Parathyroid adenoma (tissue), 2 donors: ENCODE results near the gene PPARA.
"Not testable (repeated sequence)": the region's sequence is repeated elsewhere in the genome, so short reads cannot be mapped to it uniquely, and the experiment has no call there.

Source experiments
- H2AFZ ChIP-seq: fragments of 300-600 bp; sonication (generic); one replicate; pipeline ENCODE4 v1.7.0; 2017; ENCODE audit warnings: antibody characterized with exemption, mild to moderate bottlenecking
- H3K27ac ChIP-seq: fragments of 300-600 bp; sonication (generic); one replicate; pipeline ENCODE4 v1.7.0; 2017
- H3K27me3 ChIP-seq: fragments of 300-600 bp; sonication (generic); one replicate; pipeline ENCODE4 v1.7.0; 2017; ENCODE audit warnings: low read length; ENCODE audit not compliant: control insufficient read depth, insufficient read depth
- H3K36me3 ChIP-seq: fragments of 300-600 bp; sonication (generic); one replicate; pipeline ENCODE4 v1.7.0; 2017; ENCODE audit warnings: low read length; ENCODE audit not compliant: control insufficient read depth, insufficient read depth
- H3K4me1 ChIP-seq: fragments of 300-600 bp; sonication (generic); one replicate; pipeline ENCODE4 v1.7.0; 2017; ENCODE audit warnings: control low read depth
- H3K4me2 ChIP-seq: fragments of 300-600 bp; sonication (generic); one replicate; pipeline ENCODE4 v1.7.0; 2017; ENCODE audit warnings: low read length
- H3K4me3 ChIP-seq: fragments of 300-600 bp; sonication (generic); one replicate; pipeline ENCODE4 v1.7.0; 2017; ENCODE audit warnings: low read depth, low read length
- H3K79me2 ChIP-seq: fragments of 300-600 bp; sonication (generic); one replicate; pipeline ENCODE4 v1.7.0; 2017; ENCODE audit warnings: control low read depth
- H3K9ac ChIP-seq: fragments of 300-600 bp; sonication (generic); one replicate; pipeline ENCODE4 v1.7.0; 2017; ENCODE audit warnings: mild to moderate bottlenecking
- H3K9me3 ChIP-seq: fragments of 300-600 bp; sonication (generic); one replicate; pipeline ENCODE4 v1.7.0; 2017; ENCODE audit warnings: low read length; ENCODE audit not compliant: control insufficient read depth
- CTCF ChIP-seq: fragments of 300-600 bp; sonication (generic); IDR thresholded peaks from one replicate; pipeline ENCODE4 v1.7.0; 2017; ENCODE audit warnings: antibody characterized with exemption, mild to moderate bottlenecking
- donor health status: primary hyperparathyroidism.

Gene PPARA

GRCh38 chr22:46129390-46130041 is 20.8 kb upstream of the PPARA start:
- H3K9ac ChIP-seq, result no peak overlapping the region
- no peaks in the 10 kb centered on the region for H3K9me3 ChIP-seq
- H3K4me2 ChIP-seq, result no peak overlapping the region
- no peaks in the 10 kb centered on the region for H3K36me3 ChIP-seq
- H3K27ac ChIP-seq, result no peak overlapping the region
- H3K4me3 ChIP-seq, result no peak overlapping the region
- no peaks in the 10 kb centered on the region for H3K79me2 ChIP-seq
- TF ChIP-seq CTCF, result no peak
- H3K27me3 ChIP-seq, result no peaks in the 10 kb centered on the region
- H2AFZ ChIP-seq, result no peak overlapping the region
- H3K4me1 ChIP-seq, result no peaks in the 10 kb centered on the region

DNA sequence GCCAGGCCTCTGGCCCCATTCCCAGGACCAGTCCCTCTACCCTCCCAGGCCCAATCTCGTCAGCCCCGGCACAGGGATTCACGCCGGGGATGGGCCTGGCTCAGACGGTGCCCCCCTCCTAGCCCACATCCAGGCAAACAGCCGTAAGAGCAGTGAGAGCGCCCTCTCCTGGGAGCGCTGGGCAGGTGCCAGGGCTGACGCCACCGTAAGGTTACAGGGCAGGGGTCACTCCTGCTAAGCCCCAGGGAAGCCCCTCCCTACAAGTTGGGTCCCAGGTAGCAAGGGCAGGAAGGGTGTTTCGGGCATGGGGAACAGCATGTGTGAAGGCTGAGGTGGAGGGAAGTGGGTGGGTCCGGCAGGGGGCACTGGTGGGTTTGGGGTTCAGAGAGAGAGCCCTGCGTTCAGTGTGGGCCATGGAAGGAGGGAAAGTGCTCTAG is 19.2 kb upstream of the PPARA start:
- Histone ChIP-seq H3K27me3 (no peaks in the 10 kb centered on the region), H3K4me1 (no peaks in the 10 kb centered on the region), H3K79me2 (no peaks in the 10 kb centered on the region), H2AFZ (no peak overlapping the region), H3K4me2 (no peak overlapping the region), H3K27ac (no peak overlapping the region), H3K4me3 (no peak overlapping the region), H3K9ac (no peak overlapping the region), H3K36me3 (no peaks in the 10 kb centered on the region), H3K9me3 (no peaks in the 10 kb centered on the region)
- no peak for TF ChIP-seq CTCF

GRCh38 chr22:46132193-46132829 is 18.0 kb upstream of the PPARA start:
- H3K4me2 ChIP-seq, H3K4me3 ChIP-seq, H3K36me3 ChIP-seq, H3K79me2 ChIP-seq, H3K9me3 ChIP-seq, H2AFZ ChIP-seq, H3K27ac ChIP-seq, H3K9ac ChIP-seq, H3K4me1 ChIP-seq, H3K27me3 ChIP-seq: not testable (repeated sequence)

DNA sequence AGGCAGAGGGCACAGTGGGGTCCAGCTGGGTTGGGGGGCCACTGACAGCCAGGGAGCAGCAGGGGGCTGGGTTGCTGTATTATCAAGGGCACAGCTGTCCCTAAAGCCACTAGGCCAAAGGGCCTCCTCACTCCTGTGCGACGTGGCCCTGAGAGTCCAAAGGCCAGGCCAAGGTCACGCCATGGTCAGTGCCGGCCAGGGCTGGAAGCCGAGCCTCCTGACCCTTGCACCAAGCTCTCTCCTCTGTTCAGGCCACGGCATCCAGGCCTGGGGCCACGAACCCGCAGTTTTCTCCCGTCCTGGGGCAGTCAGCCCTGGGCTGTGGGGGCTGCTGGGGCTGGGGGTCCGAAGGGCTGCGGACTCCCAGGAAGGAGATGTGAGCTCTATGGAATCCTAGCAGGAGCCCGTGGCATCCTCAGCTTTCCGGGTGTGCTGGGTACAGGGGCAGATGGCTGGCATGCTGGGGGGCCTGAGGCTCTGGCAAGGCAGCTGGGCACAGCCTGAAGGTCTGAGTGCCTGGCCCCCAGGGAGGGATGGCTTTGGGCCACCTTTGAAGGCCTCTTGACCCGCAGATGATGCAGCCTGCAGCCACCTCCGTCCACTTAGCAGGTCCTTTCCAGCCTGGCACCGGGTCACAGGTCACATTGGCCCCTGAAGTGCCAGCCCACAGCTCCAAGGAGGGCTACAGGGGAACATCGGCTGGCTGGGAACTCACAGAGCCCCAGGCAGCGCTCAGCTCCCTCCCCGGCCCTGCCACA is 17.3 kb upstream of the PPARA start:
- no peak for TF ChIP-seq CTCF
- Histone ChIP-seq H3K79me2 (no peaks in the 10 kb centered on the region), H2AFZ (no peak overlapping the region), H3K4me1 (no peaks in the 10 kb centered on the region), H3K9ac (no peak overlapping the region), H3K4me2 (no peak overlapping the region), H3K36me3 (no peaks in the 10 kb centered on the region), H3K27ac (no peak overlapping the region), H3K4me3 (no peak overlapping the region), H3K9me3 (no peaks in the 10 kb centered on the region), H3K27me3 (no peaks in the 10 kb centered on the region)

DNA sequence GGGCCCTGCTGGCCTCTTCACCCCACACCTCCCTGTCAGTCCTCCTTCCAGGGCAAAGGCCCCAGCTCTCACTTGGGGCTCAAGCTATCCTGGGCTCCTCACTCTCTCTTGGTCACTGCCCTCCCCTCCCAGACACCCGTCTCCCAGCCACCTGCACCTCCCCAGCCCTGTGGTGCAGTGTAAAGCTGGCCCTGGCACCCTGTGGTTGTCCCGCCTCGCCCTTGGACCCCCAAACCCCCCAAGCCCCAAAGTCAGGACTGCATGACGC is 16.8 kb upstream of the PPARA start:
- no peaks in the 10 kb centered on the region for H3K79me2 ChIP-seq
- H3K9ac ChIP-seq, result no peak overlapping the region
- H3K9me3 ChIP-seq, result no peaks in the 10 kb centered on the region
- no peak overlapping the region for H3K27ac ChIP-seq
- TF ChIP-seq CTCF, result no peak
- no peak overlapping the region for H2AFZ ChIP-seq
- H3K4me1 ChIP-seq, result no peaks in the 10 kb centered on the region
- no peaks in the 10 kb centered on the region for H3K27me3 ChIP-seq
- H3K36me3 ChIP-seq, result no peaks in the 10 kb centered on the region
- H3K4me3 ChIP-seq, result no peak overlapping the region
- no peak overlapping the region for H3K4me2 ChIP-seq
